Testis (tissue), 3 donors: ENCODE measurements around the gene MLPH. TPM values are rescaled to one million over a fixed set of nuclear protein-coding genes. Genes with fewer than 3 reads are reported as not detected.

Experiments used
- DNase-seq: peaks from one replicate; pipeline ENCODE4 v3.0.0-alpha.2; 2019
- H3K27ac ChIP-seq, 2 donors: fragments of 200-600 bp; sonication (generic); one replicate each; pipeline ENCODE4 v1.5.1; 2019
- H3K27me3 ChIP-seq: fragments of 200-600 bp; sonication (generic); one replicate; pipeline ENCODE4 v1.5.1; 2019
- H3K36me3 ChIP-seq: fragments of 200-600 bp; sonication (generic); one replicate; pipeline ENCODE4 v1.5.1; 2017; ENCODE audit warnings: low read depth; ENCODE audit errors: missing control alignments
- H3K4me1 ChIP-seq: fragments of 200-600 bp; sonication (generic); one replicate; pipeline ENCODE4 v1.5.1; 2019
- H3K4me3 ChIP-seq, 2 donors: fragments of 200-600 bp; sonication (generic); one replicate each; pipeline ENCODE4 v1.5.1; 2017 to 2019
- H3K9me3 ChIP-seq: fragments of 200-600 bp; sonication (generic); one replicate; pipeline ENCODE4 v1.5.1; 2017
- CTCF ChIP-seq, 3 experiments: fragments of 450-650 bp in 2 of 3; fragments of 200-600 bp in 1 of 3; sonication (generic) in 1 of 3; IDR thresholded peaks; one replicate each; pipeline ENCODE4 v1.5.1; 2016 to 2019; ENCODE audit warnings: antibody characterized with exemption in 3 of 3, mild to moderate bottlenecking in 2 of 3, moderate library complexity in 1 of 3
- POLR2A ChIP-seq: fragments of 450-650 bp; IDR thresholded peaks from one replicate; pipeline ENCODE4 v1.6.1; 2017; ENCODE audit warnings: antibody characterized with exemption, mild to moderate bottlenecking, moderate library complexity
- WGBS, 2 donors: methylation state at CpG; one replicate each; pipeline ENCODE4 v1.1.5; 2018; 5-methylcytosine and 5-hydroxymethylcytosine counted together
- intact Hi-C: fragments of 100-400 bp; cut with DNase I; formaldehyde crosslinking; loops from one replicate; pipeline ENCODE4 v1.15.1; 2023; ENCODE audit warnings: low total_unique reads
- polyA plus RNA-seq: library from polyadenylated mRNA; stranded (reverse); fragments of 350-450 nt; fragmentation: Illumina TruSeq; extraction: RNeasy Lipid Tissue Mini Kit (QIAGEN cat#74804); gene quantifications from one replicate; pipeline ENCODE4 v1.2.3, GENCODE V29; 2014; ENCODE audit warnings: low read depth, low replicate concordance; ENCODE audit not compliant: insufficient read depth
- total RNA-seq, 2 donors: library from RNA; depleted of rRNA; stranded (reverse); fragments of >200 nt; gene quantifications; one replicate each; pipeline ENCODE4 v1.2.3, GENCODE V29; 2016

The MLPH gene
- total and polyA plus RNA-seq, 3 donors from 2014 or later = 5.5 to 7.4 (median 6.5) TPM

- Histone ChIP-seq H3K9me3 (no peaks in the 10 kb centered on the region), H3K4me3 (no peak overlapping the region), H3K27ac (no peak overlapping the region), H3K36me3 (no peaks in the 10 kb centered on the region), H3K27me3 (no peaks in the 10 kb centered on the region), H3K4me1 (peaks cover 33% of the 10 kb centered on the region)
- DNase-seq = no peak
- intact Hi-C loops = loop anchor here (10.0 kb wide), 1 partner anchor 353 kb away; no protein-coding TSS in a partner anchor
- no peak for TF ChIP-seq POLR2A
- no peak for TF ChIP-seq CTCF (IDR thresholded peaks at IDR 0.05)
- 93 to 96% methylated on average over 2 of the region's 2 CpGs for WGBS, 2 donors
Measured at GRCh38 chr2:237478095-237478494, 9.0 kb upstream of the MLPH start.

- Histone ChIP-seq H3K4me1 (peaks cover 28% of the 10 kb centered on the region), H3K27ac (no peak overlapping the region), H3K9me3 (no peaks in the 10 kb centered on the region), H3K27me3 (no peaks in the 10 kb centered on the region), H3K4me3 (no peak overlapping the region), H3K36me3 (no peaks in the 10 kb centered on the region)
- DNase-seq = no peak
- intact Hi-C loops = loop anchor here (10.0 kb wide), 1 partner anchor 354 kb away; no protein-coding TSS in a partner anchor
- 89 to 90% methylated on average over 3 of the region's 3 CpGs for WGBS, 2 donors
- no peak for TF ChIP-seq CTCF (IDR thresholded peaks at IDR 0.05)
- no peak for TF ChIP-seq POLR2A
Measured at GRCh38 chr2:237478979-237479378, 8.1 kb upstream of the MLPH start.

GRCh38 chr2:237479747-237480146 lies 7.3 kb upstream of the MLPH start:
- H3K27ac ChIP-seq = no peak overlapping the region

GRCh38 chr2:237480556-237480955 lies 6.5 kb upstream of the MLPH start:
- Histone ChIP-seq H3K4me3 (no peak overlapping the region), H3K4me1 (peaks cover 18% of the 10 kb centered on the region), H3K9me3 (no peaks in the 10 kb centered on the region), H3K36me3 (no peaks in the 10 kb centered on the region), H3K27me3 (no peaks in the 10 kb centered on the region), H3K27ac (no peak overlapping the region)
- TF ChIP-seq CTCF (IDR thresholded peaks at IDR 0.05) (no peak), POLR2A (no peak)
- DNase-seq = no peak
- WGBS, 2 donors = 86 to 90% methylated on average over 7 of the region's 7 CpGs
- intact Hi-C loops = loop anchor here (5.0 kb wide), 1 partner anchor 328 kb away; no protein-coding TSS in a partner anchor

More at GRCh38 chr2:237479747-237480146, 7.3 kb upstream of the MLPH start:
- H3K4me3 ChIP-seq = no peak overlapping the region
- peak; percentile 52 for DNase-seq
- 56 to 61% methylated on average over 4 of the region's 4 CpGs for WGBS, 2 donors
- no peaks in the 10 kb centered on the region for H3K27me3 ChIP-seq
- peaks cover 20% of the 10 kb centered on the region for H3K4me1 ChIP-seq
- H3K36me3 ChIP-seq = no peaks in the 10 kb centered on the region
- intact Hi-C loops = loop anchor here (5.0 to 10.0 kb wide), 2 partner anchors 327 to 355 kb away; no protein-coding TSS in a partner anchor
- TF ChIP-seq CTCF (IDR thresholded peaks at IDR 0.05) (no peak), POLR2A (no peak)
- no peaks in the 10 kb centered on the region for H3K9me3 ChIP-seq

- H3K36me3 ChIP-seq = no peaks in the 10 kb centered on the region
- WGBS, 2 donors = 88 to 89% methylated on average over 3 of the region's 3 CpGs
- no peaks in the 10 kb centered on the region for H3K9me3 ChIP-seq
- no peak for TF ChIP-seq POLR2A
- TF ChIP-seq CTCF (IDR thresholded peaks at IDR 0.05) = no peak
- H3K27me3 ChIP-seq = no peaks in the 10 kb centered on the region
- DNase-seq = no peak
- peaks cover 13% of the 10 kb centered on the region for H3K4me1 ChIP-seq
- H3K27ac ChIP-seq = no peak overlapping the region
- no peak overlapping the region for H3K4me3 ChIP-seq
- intact Hi-C loops = loop anchor here (5.0 kb wide), 1 partner anchor 329 kb away; no protein-coding TSS in a partner anchor
Measured at GRCh38 chr2:237480988-237481525, 6.0 kb upstream of the MLPH start.
